Caco-2 (cell line): ENCODE data around the gene CCZ1. TPM values are rescaled to one million over a fixed set of nuclear protein-coding genes. Genes with fewer than 3 reads are reported as not detected.
"Not testable (repeated sequence)": the region's sequence is repeated elsewhere in the genome, so short reads cannot be mapped to it uniquely, and the experiment has no call there.

ENCODE experiments used
- BruUV-seq: library from RNA; stranded (reverse); fragments of 400-500 nt; replicated peaks from 2 replicates; lab custom pipeline; 2021; lab: Mats Ljungman, UMichigan
- CTCF ChIA-PET: fragments of 300-600 bp; sonication (Branson Sonifier 250); formaldehyde crosslinking; loops from one replicate; lab custom pipeline; 2022; ENCODE audit warnings: antibody characterized with exemption; lab: Charles Lee
- POLR2A ChIA-PET: fragments of 300-600 bp; sonication (Branson Sonifier 250); formaldehyde crosslinking; loops from one replicate; lab custom pipeline; 2022; ENCODE audit warnings: antibody characterized with exemption; lab: Charles Lee
- DNase-seq, 2 experiments: peaks; one replicate each; pipeline versions ENCODE4 v3.0.0 to v3.0.0-alpha.2; 2020 to 2022
- H3K27me3 ChIP-seq: replicated peaks from 2 replicates; pipeline ENCODE4 v1.6.0; 2011; ENCODE audit warnings: low read length; ENCODE audit not compliant: control insufficient read depth, insufficient read depth
- H3K36me3 ChIP-seq: 2 replicates; pipeline ENCODE4 v1.5.1; 2011; ENCODE audit warnings: low read length; ENCODE audit not compliant: control insufficient read depth, insufficient read depth
- H3K4me1 ChIP-seq: fragments of 250-450 bp; sonication (Bioruptor Pico); 2 replicates; pipeline ENCODE4 v1.5.1; 2020; ENCODE audit warnings: mild to moderate bottlenecking
- H3K4me3 ChIP-seq: 2 replicates; pipeline ENCODE4 v1.5.1; 2011; ENCODE audit warnings: low read depth, mild to moderate bottlenecking, control low read depth, low read length
- H3K9me3 ChIP-seq: fragments of 250-450 bp; sonication (Bioruptor Pico); 2 replicates; pipeline ENCODE4 v1.5.1; 2020; ENCODE audit warnings: mild to moderate bottlenecking, moderate library complexity
- H3K27ac Mint-ChIP-seq: one replicate; pipeline ENCODE4 v1.8.0; 2022; ENCODE audit warnings: mixed read lengths; ENCODE audit not compliant: unreplicated experiment
- H3K27me3 Mint-ChIP-seq: one replicate; pipeline ENCODE4 v1.8.0; 2022; ENCODE audit warnings: mixed read lengths; ENCODE audit not compliant: insufficient read depth, unreplicated experiment
- H3K36me3 Mint-ChIP-seq: one replicate; pipeline ENCODE4 v1.8.0; 2022; ENCODE audit warnings: mild to moderate bottlenecking, mixed read lengths; ENCODE audit not compliant: insufficient read depth, unreplicated experiment
- H3K4me1 Mint-ChIP-seq: one replicate; pipeline ENCODE4 v1.8.0; 2022; ENCODE audit warnings: low read depth, mixed read lengths; ENCODE audit not compliant: unreplicated experiment
- H3K4me3 Mint-ChIP-seq: one replicate; pipeline ENCODE4 v1.8.0; 2022; ENCODE audit warnings: mild to moderate bottlenecking, moderate library complexity, mixed read lengths; ENCODE audit not compliant: unreplicated experiment
- H3K9me3 Mint-ChIP-seq: one replicate; pipeline ENCODE4 v1.8.0; 2022; ENCODE audit warnings: mixed read lengths; ENCODE audit not compliant: unreplicated experiment
- intact Hi-C: fragments of 100-400 bp; cut with micrococcal nuclease; formaldehyde crosslinking; loops from one replicate; pipeline ENCODE4 v1.10.0; 2022; ENCODE audit not compliant: unreplicated experiment
- total RNA-seq: library from RNA; stranded (reverse); gene quantifications from 2 replicates; pipeline ENCODE4 v1.2.3, GENCODE V29; 2022
- TF ChIP-seq, protein P1 (sequence below), 2 experiments: fragments of 200-600 bp in 1 of 2; IDR thresholded peaks; 1 replicate in 1 of 2; 2 replicates in 1 of 2; pipeline versions ENCODE4 v1.5.1 to v1.8.0; 2011 to 2022; ENCODE audit warnings: antibody characterized with exemption in 1 of 2, control low read depth in 1 of 2, inconsistent platforms in 1 of 2, low read depth in 1 of 2, low read length in 1 of 2, mild to moderate bottlenecking in 1 of 2, moderate library complexity in 1 of 2; ENCODE audit not compliant: insufficient read depth in 1 of 2, severe bottlenecking in 1 of 2, unreplicated experiment in 1 of 2

CCZ1 gene
- total RNA-seq, 1 experiment from 2014 or later = 76.4 TPM

- H3K4me3 Mint-ChIP-seq, H3K36me3 Mint-ChIP-seq, H3K27me3 ChIP-seq, BruUV-seq, H3K36me3 ChIP-seq, H3K27ac Mint-ChIP-seq, H3K9me3 Mint-ChIP-seq, H3K4me1 Mint-ChIP-seq, H3K9me3 ChIP-seq, CTCF ChIA-PET, H3K4me1 ChIP-seq, H3K4me3 ChIP-seq, H3K27me3 Mint-ChIP-seq, DNase-seq: not testable (repeated sequence)
- intact Hi-C loops = loop anchor here (5.0 to 10.0 kb wide), 2 partner anchors 136 to 579 kb away; no protein-coding TSS in a partner anchor
- POLR2A ChIA-PET = interaction anchor here (0.6 kb wide), 1 partner anchor 589 kb away, joined by 10 read pairs; the partner anchor contains the start of gene DAGLB
These were observed 40.0 kb upstream of the CCZ1 start for GRCh38 chr7:5858494-5858893.

- DNase-seq, H3K36me3 Mint-ChIP-seq, H3K9me3 ChIP-seq, intact Hi-C loops, H3K4me1 ChIP-seq, H3K36me3 ChIP-seq, H3K4me3 ChIP-seq, CTCF ChIA-PET, BruUV-seq, H3K27ac Mint-ChIP-seq, POLR2A ChIA-PET, H3K4me1 Mint-ChIP-seq, H3K27me3 Mint-ChIP-seq, H3K9me3 Mint-ChIP-seq, H3K4me3 Mint-ChIP-seq, H3K27me3 ChIP-seq: not testable (repeated sequence)
These were observed 37.3 kb upstream of the CCZ1 start for GRCh38 chr7:5861281-5861680.

GRCh38 chr7:5862753-5863366 is 35.7 kb upstream of the CCZ1 start:
- H3K36me3 ChIP-seq, BruUV-seq, intact Hi-C loops, CTCF ChIA-PET, H3K27me3 Mint-ChIP-seq, H3K4me3 ChIP-seq, H3K4me1 Mint-ChIP-seq, H3K27me3 ChIP-seq, DNase-seq, H3K4me3 Mint-ChIP-seq, H3K4me1 ChIP-seq, H3K36me3 Mint-ChIP-seq, H3K27ac Mint-ChIP-seq, H3K9me3 Mint-ChIP-seq, H3K9me3 ChIP-seq, POLR2A ChIA-PET: not testable (repeated sequence)

DNA sequence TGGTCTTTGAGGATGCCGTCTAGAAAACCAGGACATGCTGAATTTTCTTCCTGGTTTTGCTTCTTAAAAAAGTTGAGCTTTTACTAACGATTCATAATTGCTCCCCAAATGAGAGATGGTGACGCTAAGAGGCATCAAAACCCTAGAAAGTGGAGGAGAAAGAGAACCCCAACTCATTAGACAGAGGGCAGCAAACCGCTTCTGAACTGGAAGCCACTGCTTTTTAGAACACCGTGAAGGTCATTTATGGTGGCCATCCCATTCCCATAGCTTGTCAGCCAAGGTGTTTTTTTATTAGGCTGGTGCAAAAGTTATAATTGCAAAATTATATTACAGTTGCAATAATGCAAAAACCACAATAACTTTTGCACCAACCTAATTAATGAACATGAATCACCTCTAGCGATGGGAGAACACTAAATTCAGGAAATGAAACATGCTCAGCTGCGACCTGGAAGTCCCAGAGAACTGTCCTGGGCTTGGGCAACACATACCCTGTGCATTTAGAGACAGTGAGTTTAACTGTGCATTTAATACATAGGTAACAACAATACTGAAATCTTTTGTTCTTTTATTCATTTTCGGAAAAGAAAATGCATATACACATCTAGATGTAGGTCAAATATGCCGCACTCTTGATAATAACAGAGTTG is 33.1 kb upstream of the CCZ1 start:
- H3K36me3 ChIP-seq, H3K27me3 ChIP-seq, intact Hi-C loops, H3K4me3 ChIP-seq, H3K36me3 Mint-ChIP-seq, CTCF ChIA-PET, POLR2A ChIA-PET, BruUV-seq, H3K4me3 Mint-ChIP-seq, H3K27me3 Mint-ChIP-seq, DNase-seq, H3K9me3 ChIP-seq, H3K27ac Mint-ChIP-seq: not testable (repeated sequence)
- Mint-ChIP-seq H3K4me1 (peaks cover 13% of the 10 kb centered on the region), H3K9me3 (peaks cover 15% of the 10 kb centered on the region)
- peaks cover 10% of the 10 kb centered on the region for H3K4me1 ChIP-seq

- H3K4me1 Mint-ChIP-seq = peaks cover 13% of the 10 kb centered on the region
- POLR2A ChIA-PET = no interaction called here
- CTCF ChIA-PET = no interaction called here
- no peaks in the 10 kb centered on the region for H3K36me3 Mint-ChIP-seq
- H3K4me1 ChIP-seq = peaks cover 10% of the 10 kb centered on the region
- H3K9me3 ChIP-seq = no peaks in the 10 kb centered on the region
- BruUV-seq = no TSS peak
- no peaks in the 10 kb centered on the region for H3K27me3 ChIP-seq
- H3K36me3 ChIP-seq = no peaks in the 10 kb centered on the region
- H3K4me3 Mint-ChIP-seq = no peak overlapping the region
- no peak for DNase-seq
- H3K27ac Mint-ChIP-seq = no peak overlapping the region
- no peaks in the 10 kb centered on the region for H3K27me3 Mint-ChIP-seq
- peaks cover 15% of the 10 kb centered on the region for H3K9me3 Mint-ChIP-seq
- intact Hi-C loops = no loop called here
- no peak overlapping the region for H3K4me3 ChIP-seq
- TF ChIP-seq, protein P1, sequence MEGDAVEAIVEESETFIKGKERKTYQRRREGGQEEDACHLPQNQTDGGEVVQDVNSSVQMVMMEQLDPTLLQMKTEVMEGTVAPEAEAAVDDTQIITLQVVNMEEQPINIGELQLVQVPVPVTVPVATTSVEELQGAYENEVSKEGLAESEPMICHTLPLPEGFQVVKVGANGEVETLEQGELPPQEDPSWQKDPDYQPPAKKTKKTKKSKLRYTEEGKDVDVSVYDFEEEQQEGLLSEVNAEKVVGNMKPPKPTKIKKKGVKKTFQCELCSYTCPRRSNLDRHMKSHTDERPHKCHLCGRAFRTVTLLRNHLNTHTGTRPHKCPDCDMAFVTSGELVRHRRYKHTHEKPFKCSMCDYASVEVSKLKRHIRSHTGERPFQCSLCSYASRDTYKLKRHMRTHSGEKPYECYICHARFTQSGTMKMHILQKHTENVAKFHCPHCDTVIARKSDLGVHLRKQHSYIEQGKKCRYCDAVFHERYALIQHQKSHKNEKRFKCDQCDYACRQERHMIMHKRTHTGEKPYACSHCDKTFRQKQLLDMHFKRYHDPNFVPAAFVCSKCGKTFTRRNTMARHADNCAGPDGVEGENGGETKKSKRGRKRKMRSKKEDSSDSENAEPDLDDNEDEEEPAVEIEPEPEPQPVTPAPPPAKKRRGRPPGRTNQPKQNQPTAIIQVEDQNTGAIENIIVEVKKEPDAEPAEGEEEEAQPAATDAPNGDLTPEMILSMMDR (IDR thresholded peaks at IDR 0.05; ENCODE audit: insufficient read depth in 1 of 2, low read depth in 1 of 2, low read length in 1 of 2, severe bottlenecking in 1 of 2, unreplicated experiment in 1 of 2) = no peak
These were observed 31.5 kb upstream of the CCZ1 start for GRCh38 chr7:5867060-5867459.
